GM12878 (cell line): ENCODE results near the gene KLF6. TPM values are rescaled to one million over a fixed set of nuclear protein-coding genes. Genes with fewer than 3 reads are reported as not detected.

ENCODE experiments used
- ATAC-seq: fragments of 200-7000 bp; cut with Tn5 transposase; 3 replicates; pipeline ENCODE4 v1.9.1; 2020; ENCODE audit warnings: mild to moderate bottlenecking, moderate library complexity
- BruUV-seq: library from RNA; stranded (reverse); fragments of 400-500 nt; replicated peaks from 2 replicates; lab custom pipeline; 2021; lab: Mats Ljungman, UMichigan
- CTCF ChIA-PET: fragments of 300-600 bp; sonication (Branson Sonifier 250); formaldehyde crosslinking; extraction: SDS; loops from one replicate; lab custom pipeline; 2021; ENCODE audit warnings: inconsistent platforms; lab: Yijun Ruan, JAX
- POLR2A ChIA-PET: fragments of 350-600 bp; formaldehyde crosslinking; extraction: SDS; loops from one replicate; lab custom pipeline; 2021; ENCODE audit warnings: inconsistent platforms; lab: Charles Lee
- RAD21 ChIA-PET: fragments of 300-600 bp; sonication (Branson Sonifier 250); formaldehyde crosslinking; loops from one replicate; lab custom pipeline; 2023; ENCODE audit warnings: antibody characterized with exemption; ENCODE audit not compliant: unreplicated experiment; lab: Charles Lee
- SMC1A ChIA-PET: fragments of 300-600 bp; sonication (Branson Sonifier 250); formaldehyde crosslinking; loops from one replicate; lab custom pipeline; 2023; ENCODE audit not compliant: unreplicated experiment, uncharacterized antibody; lab: Charles Lee
- DNase-seq: peaks from one replicate; pipeline ENCODE4 v3.0.0-alpha.2; 2011; ENCODE audit warnings: low read depth, low spot score
- FAIRE-seq: peaks from 3 replicates; lab custom pipeline; 2011; peaks lifted over from hg19 to GRCh38; lab: Jason Lieb, UNC
- H2AFZ ChIP-seq: 2 replicates; pipeline ENCODE4 v1.6.0; 2011; ENCODE audit warnings: low read depth, low read length, control low read depth; ENCODE audit not compliant: control insufficient read depth
- H3K27ac ChIP-seq: 2 replicates; pipeline ENCODE4 v1.5.1; 2011; ENCODE audit warnings: control low read depth; ENCODE audit not compliant: control insufficient read depth, insufficient read depth
- H3K27me3 ChIP-seq, 2 experiments: replicated peaks in 1 of 2; 2 replicates each; pipeline versions ENCODE4 v1.6.0 to v1.6.1; 2011; ENCODE audit warnings: low read length in 1 of 2; ENCODE audit not compliant: control insufficient read depth in 2 of 2, insufficient read depth in 2 of 2
- H3K36me3 ChIP-seq, 2 experiments: 2 replicates each; pipeline ENCODE4 v1.5.1; 2011; ENCODE audit warnings: low read length in 1 of 2; ENCODE audit not compliant: control insufficient read depth in 2 of 2, insufficient read depth in 2 of 2
- H3K4me1 ChIP-seq: 2 replicates; pipeline ENCODE4 v1.6.1; 2011; ENCODE audit warnings: mild to moderate bottlenecking, low read length, moderate library complexity, mixed read lengths; ENCODE audit not compliant: control insufficient read depth, insufficient read depth
- H3K4me2 ChIP-seq: 2 replicates; pipeline ENCODE4 v1.6.0; 2011; ENCODE audit warnings: control low read depth; ENCODE audit not compliant: control insufficient read depth, insufficient read depth
- H3K4me3 ChIP-seq: fragments of 200-600 bp; sonication (generic); 2 replicates; pipeline ENCODE4 v1.5.1; 2016
- H3K79me2 ChIP-seq: 2 replicates; pipeline ENCODE4 v1.6.0; 2011; ENCODE audit warnings: low read length; ENCODE audit not compliant: control insufficient read depth, insufficient read depth
- H3K9ac ChIP-seq: 2 replicates; pipeline ENCODE4 v1.8.0; 2011; ENCODE audit warnings: low read length, control low read depth, mixed read lengths; ENCODE audit not compliant: control insufficient read depth, insufficient read depth
- H3K9me3 ChIP-seq: replicated peaks from 3 replicates; pipeline ENCODE4 v1.5.1; 2011; ENCODE audit warnings: mild to moderate bottlenecking, low read length; ENCODE audit not compliant: control insufficient read depth, insufficient read depth
- H4K20me1 ChIP-seq: 2 replicates; pipeline ENCODE4 v1.6.0; 2011; ENCODE audit not compliant: control insufficient read depth, insufficient read depth
- BCL11A ChIP-seq: IDR thresholded peaks from 2 replicates; pipeline ENCODE4 v1.6.1; 2011; ENCODE audit warnings: low read depth, low read length
- CBFB ChIP-seq: IDR thresholded peaks from 2 replicates; pipeline ENCODE4 v1.6.1; 2016; ENCODE audit warnings: antibody characterized with exemption, low read depth
- CREB1 ChIP-seq: IDR thresholded peaks from 2 replicates; pipeline ENCODE4 v1.6.1; 2012; ENCODE audit warnings: low read depth, mild to moderate bottlenecking, inconsistent platforms
- EZH2 ChIP-seq: IDR thresholded peaks from 2 replicates; pipeline ENCODE4 v1.6.1; 2012; ENCODE audit warnings: low read depth, mild to moderate bottlenecking, control low read depth, inconsistent platforms, low read length, borderline replicate concordance; ENCODE audit not compliant: control insufficient read depth
- IKZF1 ChIP-seq: fragments of 450-650 bp; conservative IDR thresholded peaks from 2 replicates; pipeline ENCODE4 v1.6.1; 2017; ENCODE audit warnings: antibody characterized with exemption, mild to moderate bottlenecking
- IKZF2 ChIP-seq, 2 experiments: fragments of 450-650 bp; IDR thresholded peaks; 2 replicates each; pipeline ENCODE4 v1.6.1; 2017; ENCODE audit warnings: mild to moderate bottlenecking in 2 of 2, moderate library complexity in 2 of 2
- JUND ChIP-seq: IDR thresholded peaks from 2 replicates; pipeline ENCODE4 v1.6.1; 2012; ENCODE audit warnings: low read depth, mild to moderate bottlenecking, low read length, improper control_type of control experiment, moderate library complexity
- RAD21 ChIP-seq: IDR thresholded peaks from 2 replicates; pipeline ENCODE4 v1.6.1; 2011; ENCODE audit warnings: mild to moderate bottlenecking, low read depth, low read length, moderate library complexity; ENCODE audit not compliant: insufficient read depth
- SMAD1 ChIP-seq: fragments of 450-650 bp; IDR thresholded peaks from 2 replicates; pipeline ENCODE4 v1.6.1; 2018; ENCODE audit warnings: mild to moderate bottlenecking, low read depth; ENCODE audit not compliant: partially characterized antibody
- SMC3 ChIP-seq: IDR thresholded peaks from 2 replicates; pipeline ENCODE4 v1.6.1; 2011; ENCODE audit warnings: low read length, improper control_type of control experiment, borderline replicate concordance
- STAT1 ChIP-seq: fragments of 450-650 bp; conservative IDR thresholded peaks from 2 replicates; pipeline ENCODE4 v1.6.1; 2014; ENCODE audit warnings: antibody characterized with exemption, mild to moderate bottlenecking
- ZNF207 ChIP-seq: fragments of 450-650 bp; IDR thresholded peaks from 2 replicates; pipeline ENCODE4 v1.6.1; 2014; ENCODE audit warnings: antibody characterized with exemption, mild to moderate bottlenecking, borderline replicate concordance
- ZNF274 ChIP-seq: IDR thresholded peaks from one replicate; pipeline ENCODE4 v1.8.0; 2011; ENCODE audit not compliant: insufficient read length, insufficient read depth
- WGBS: methylation state at CpG from one replicate; pipeline ENCODE4 v1.1.6; 2016; ENCODE audit warnings: low lambda C conversion rate; ENCODE audit not compliant: insufficient replicate concordance, insufficient coverage; ENCODE audit errors: missing lambda C conversion rate; 5-methylcytosine and 5-hydroxymethylcytosine counted together
- in situ Hi-C: fragments of 300-500 bp; cut with MboI; formaldehyde crosslinking; loops from 9 replicates; pipeline ENCODE4 v1.14.3; 2018; ENCODE audit warnings: mixed read lengths
- intact Hi-C: fragments of 100-400 bp; cut with micrococcal nuclease; formaldehyde crosslinking; loops from one replicate; pipeline ENCODE4 v1.14.2; 2022; ENCODE audit not compliant: unreplicated experiment
- polyA plus RNA-seq, 11 experiments: library from polyadenylated mRNA; depleted of rRNA in 4 of 11; unstranded in 6 of 11; stranded (reverse) in 5 of 11; fragments of >200 nt; fragmentation: Nextera tagmentation in 4 of 11; fragmentation: Illumina TruSeq in 1 of 11; extraction: Ambion mirVana in 4 of 11; extraction: Trizol in 1 of 11; gene quantifications; 1 replicate in 1 of 11; 2 replicates in 10 of 11; pipeline versions ENCODE4 v1.2.1 to v1.2.3, GENCODE V29; 2011 to 2016; ENCODE audit warnings: inconsistent platforms in 2 of 11, missing spikeins in 2 of 11, low read depth in 1 of 11
- total RNA-seq, 4 experiments: library from RNA; depleted of rRNA in 3 of 4; stranded (reverse); fragments of >200 nt in 3 of 4; fragmentation: Illumina TruSeq in 1 of 4; extraction: Trizol in 1 of 4; gene quantifications; 2 replicates each; pipeline versions ENCODE4 v1.2.1 to v1.2.3, GENCODE V29; 2013 to 2021
- TF ChIP-seq, protein P1 (sequence below), 3 experiments: IDR thresholded peaks in 2 of 3; conservative IDR thresholded peaks in 1 of 3; 2 replicates each; pipeline ENCODE4 v1.5.1; 2011; ENCODE audit warnings: low read depth in 3 of 3, low read length in 3 of 3, mild to moderate bottlenecking in 3 of 3, control low read depth in 2 of 3, moderate library complexity in 2 of 3, inconsistent platforms in 1 of 3, mixed read lengths in 1 of 3; ENCODE audit not compliant: control insufficient read depth in 2 of 3, insufficient read depth in 1 of 3; ENCODE audit errors: extremely low read depth in 1 of 3
- TF ChIP-seq, protein P2 (sequence below): IDR thresholded peaks from 2 replicates; pipeline ENCODE4 v1.6.1; 2012; ENCODE audit warnings: low read depth, low read length, improper control_type of control experiment

Gene KLF6
- total and polyA plus RNA-seq, 10 of the 15 experiments (the other 5 are each of a cell fraction or from before 2014, with no cell fraction given): 7.4 to 54.1 (median 23.5) TPM

DNA sequence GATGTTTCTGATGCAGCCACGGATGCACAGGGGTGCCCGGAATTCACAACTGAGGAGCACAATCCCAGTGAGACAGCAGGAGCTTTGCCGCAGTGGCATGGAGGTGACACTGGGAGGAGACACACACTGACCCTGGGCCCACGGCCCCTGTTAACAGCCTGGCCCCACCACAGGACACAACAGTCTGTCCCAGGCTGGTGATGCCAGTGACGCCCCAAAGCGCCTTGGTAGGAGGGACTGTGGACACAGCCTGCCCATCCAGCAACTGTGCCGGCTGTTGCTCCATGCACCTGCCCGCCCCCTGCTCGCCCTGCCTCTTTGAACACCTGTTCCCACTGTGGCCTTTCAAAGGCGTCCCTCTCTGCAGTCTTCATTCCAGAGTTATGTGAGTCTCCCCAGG lies 49.8 kb downstream of the KLF6 start:
- in situ Hi-C loops (no loop called here), intact Hi-C loops (loop anchor here (2.0 to 10.0 kb wide), 2 partner anchors 48 to 920 kb away; no protein-coding TSS in a partner anchor)
- Histone ChIP-seq H4K20me1 (no peaks in the 10 kb centered on the region), H3K4me1 (no peaks in the 10 kb centered on the region), H3K27ac (no peak overlapping the region), H3K36me3 (no peaks in the 10 kb centered on the region), H3K4me2 (no peak overlapping the region), H3K27me3 (no peaks in the 10 kb centered on the region), H2AFZ (no peak overlapping the region), H3K9ac (no peak overlapping the region), H3K9me3 (no peaks in the 10 kb centered on the region), H3K79me2 (no peaks in the 10 kb centered on the region), H3K4me3 (no peak overlapping the region)
- 65% methylated on average over 10 of the region's 10 CpGs for WGBS
- CTCF ChIA-PET: interaction anchor here (0.7 to 1.9 kb wide), 6 partner anchors 10 to 923 kb away, joined by 3 to 7 read pairs (median 3); no protein-coding TSS in a partner anchor
- TF ChIP-seq, protein P1, sequence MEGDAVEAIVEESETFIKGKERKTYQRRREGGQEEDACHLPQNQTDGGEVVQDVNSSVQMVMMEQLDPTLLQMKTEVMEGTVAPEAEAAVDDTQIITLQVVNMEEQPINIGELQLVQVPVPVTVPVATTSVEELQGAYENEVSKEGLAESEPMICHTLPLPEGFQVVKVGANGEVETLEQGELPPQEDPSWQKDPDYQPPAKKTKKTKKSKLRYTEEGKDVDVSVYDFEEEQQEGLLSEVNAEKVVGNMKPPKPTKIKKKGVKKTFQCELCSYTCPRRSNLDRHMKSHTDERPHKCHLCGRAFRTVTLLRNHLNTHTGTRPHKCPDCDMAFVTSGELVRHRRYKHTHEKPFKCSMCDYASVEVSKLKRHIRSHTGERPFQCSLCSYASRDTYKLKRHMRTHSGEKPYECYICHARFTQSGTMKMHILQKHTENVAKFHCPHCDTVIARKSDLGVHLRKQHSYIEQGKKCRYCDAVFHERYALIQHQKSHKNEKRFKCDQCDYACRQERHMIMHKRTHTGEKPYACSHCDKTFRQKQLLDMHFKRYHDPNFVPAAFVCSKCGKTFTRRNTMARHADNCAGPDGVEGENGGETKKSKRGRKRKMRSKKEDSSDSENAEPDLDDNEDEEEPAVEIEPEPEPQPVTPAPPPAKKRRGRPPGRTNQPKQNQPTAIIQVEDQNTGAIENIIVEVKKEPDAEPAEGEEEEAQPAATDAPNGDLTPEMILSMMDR (IDR thresholded peaks at IDR 0.05 in 2 of 3, conservative IDR thresholded peaks at IDR 0.05 in 1 of 3; ENCODE audit: control insufficient read depth in 2 of 3, extremely low read depth in 1 of 3, insufficient read depth in 1 of 3, low read depth in 3 of 3, low read length in 3 of 3): peak; percentile 23 to 55 (median 53); a peak in 4 of 6 replicates
- no peak for TF ChIP-seq SMAD1
- TF ChIP-seq IKZF1: no peak
- TF ChIP-seq CBFB: no peak
- TF ChIP-seq EZH2: no peak
- TF ChIP-seq ZNF207: no peak
- TF ChIP-seq RAD21: peak; percentile 49
- no peak for TF ChIP-seq JUND
- no peak for TF ChIP-seq ZNF274
- TF ChIP-seq, protein P2, sequence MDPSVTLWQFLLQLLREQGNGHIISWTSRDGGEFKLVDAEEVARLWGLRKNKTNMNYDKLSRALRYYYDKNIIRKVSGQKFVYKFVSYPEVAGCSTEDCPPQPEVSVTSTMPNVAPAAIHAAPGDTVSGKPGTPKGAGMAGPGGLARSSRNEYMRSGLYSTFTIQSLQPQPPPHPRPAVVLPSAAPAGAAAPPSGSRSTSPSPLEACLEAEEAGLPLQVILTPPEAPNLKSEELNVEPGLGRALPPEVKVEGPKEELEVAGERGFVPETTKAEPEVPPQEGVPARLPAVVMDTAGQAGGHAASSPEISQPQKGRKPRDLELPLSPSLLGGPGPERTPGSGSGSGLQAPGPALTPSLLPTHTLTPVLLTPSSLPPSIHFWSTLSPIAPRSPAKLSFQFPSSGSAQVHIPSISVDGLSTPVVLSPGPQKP: no peak
- no peak for TF ChIP-seq BCL11A
- no peak for TF ChIP-seq CREB1
- peak; percentile 54; the same call in 1 of the 2 replicates for TF ChIP-seq SMC3
- no peak for TF ChIP-seq STAT1
- no peak for TF ChIP-seq IKZF2 (IDR thresholded peaks at IDR 0.05)
- RAD21 ChIA-PET: interaction anchor here (0.6 to 2.3 kb wide), 5 partner anchors 13 to 922 kb away, joined by 3 to 10 read pairs (median 3); no protein-coding TSS in a partner anchor
- no TSS peak for BruUV-seq
- SMC1A ChIA-PET: interaction anchor here (0.9 to 2.7 kb wide), 9 partner anchors 14 to 140 kb away, joined by 3 to 9 read pairs (median 4); no protein-coding TSS in a partner anchor
- FAIRE-seq: no peak
- ATAC-seq: peak; percentile 67
- DNase-seq: no peak
- POLR2A ChIA-PET: interaction anchor here (0.5 kb wide), 1 partner anchor 398 kb away, joined by 3 read pairs; no protein-coding TSS in a partner anchor
